ENCODE measurements around the gene CGRRF1.

CGRRF1 gene

GRCh38 chr14:54529811-54530210, 20.1 kb downstream of the CGRRF1 start:
- Histone ChIP-seq H3K36me3 (ENCODE audit: control insufficient read depth, insufficient read depth, low read length) (no peaks in the 10 kb centered on the region), H3K9ac (ENCODE audit: low read depth, low read length) (no peak overlapping the region), H3K4me1 (ENCODE audit: control insufficient read depth, insufficient read depth, low read length) (peaks cover 2% of the 10 kb centered on the region), H3K9me3 (ENCODE audit: control insufficient read depth, insufficient read depth, low read length) (no peaks in the 10 kb centered on the region), H3K4me3 (ENCODE audit: low read depth, low read length) (no peak overlapping the region), H3K27me3 (ENCODE audit: control insufficient read depth, insufficient read depth, low read length) (no peaks in the 10 kb centered on the region)

- peaks cover 2% of the 10 kb centered on the region for H3K4me1 ChIP-seq (ENCODE audit: control insufficient read depth, insufficient read depth, low read length)
- H3K27me3 ChIP-seq (ENCODE audit: control insufficient read depth, insufficient read depth, low read length), result no peaks in the 10 kb centered on the region
- no peak overlapping the region for H3K9ac ChIP-seq (ENCODE audit: low read depth, low read length)
- no peaks in the 10 kb centered on the region for H3K36me3 ChIP-seq (ENCODE audit: control insufficient read depth, insufficient read depth, low read length)
- no peaks in the 10 kb centered on the region for H3K9me3 ChIP-seq (ENCODE audit: control insufficient read depth, insufficient read depth, low read length)
- H3K4me3 ChIP-seq (ENCODE audit: low read depth, low read length), result no peak overlapping the region
These were observed 22.7 kb downstream of the CGRRF1 start for GRCh38 chr14:54532111-54533012.

DNA sequence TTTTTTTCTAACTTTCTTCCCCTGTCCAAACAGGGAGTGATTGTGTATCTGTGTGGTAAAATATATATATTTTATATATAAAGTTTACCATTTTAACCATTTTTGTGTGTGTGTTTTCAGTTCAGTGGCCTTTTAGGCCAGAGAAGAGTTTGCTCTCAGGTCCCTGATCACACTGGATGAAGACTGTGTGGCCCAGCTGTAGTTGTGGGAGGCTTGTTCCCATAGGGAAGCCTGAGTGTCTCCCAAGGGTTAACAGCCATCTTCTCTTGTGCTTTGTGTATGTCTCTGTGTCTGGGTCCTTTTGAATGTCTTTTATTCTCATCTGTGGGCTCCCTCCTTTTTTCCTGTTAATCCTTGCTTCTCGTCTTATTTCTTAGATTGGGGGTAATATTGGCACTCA, 23.4 kb downstream of the CGRRF1 start:
- no peaks in the 10 kb centered on the region for H3K36me3 ChIP-seq (ENCODE audit: control insufficient read depth, insufficient read depth, low read length)

GRCh38 chr14:54535126-54535525, 25.4 kb downstream of the CGRRF1 start:
- Histone ChIP-seq H3K4me3 (ENCODE audit: low read depth, low read length) (no peak overlapping the region), H3K9ac (ENCODE audit: low read depth, low read length) (no peak overlapping the region), H3K27me3 (ENCODE audit: control insufficient read depth, insufficient read depth, low read length) (no peaks in the 10 kb centered on the region), H3K4me1 (ENCODE audit: control insufficient read depth, insufficient read depth, low read length) (peaks cover 2% of the 10 kb centered on the region), H3K9me3 (ENCODE audit: control insufficient read depth, insufficient read depth, low read length) (no peaks in the 10 kb centered on the region), H3K36me3 (ENCODE audit: control insufficient read depth, insufficient read depth, low read length) (no peaks in the 10 kb centered on the region)

More for the DNA sequence above, 23.4 kb downstream of the CGRRF1 start:
- Histone ChIP-seq H3K4me3 (ENCODE audit: low read depth, low read length) (no peak overlapping the region), H3K4me1 (ENCODE audit: control insufficient read depth, insufficient read depth, low read length) (peaks cover 2% of the 10 kb centered on the region), H3K27me3 (ENCODE audit: control insufficient read depth, insufficient read depth, low read length) (no peaks in the 10 kb centered on the region), H3K9me3 (ENCODE audit: control insufficient read depth, insufficient read depth, low read length) (no peaks in the 10 kb centered on the region), H3K9ac (ENCODE audit: low read depth, low read length) (no peak overlapping the region)

DNA sequence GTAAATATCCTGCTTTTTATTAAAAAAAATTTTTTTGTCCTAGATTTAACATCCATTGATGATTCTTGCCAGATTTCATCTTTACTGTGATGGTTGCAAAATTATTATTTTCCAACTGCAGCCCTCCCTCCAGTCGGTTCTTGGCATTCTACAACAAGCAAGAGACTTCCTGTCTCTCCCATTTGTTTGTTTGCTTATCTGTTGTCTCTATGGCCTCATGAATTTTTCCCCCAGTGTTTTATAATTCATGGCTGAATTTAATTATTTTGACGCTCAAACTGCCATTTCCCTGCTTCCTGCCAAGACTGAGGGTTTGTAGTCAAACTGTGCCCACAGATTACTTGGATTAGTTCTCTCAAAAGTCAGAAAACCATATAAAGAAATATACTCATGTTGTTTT, 25.9 kb downstream of the CGRRF1 start:
- H3K36me3 ChIP-seq (ENCODE audit: control insufficient read depth, insufficient read depth, low read length), result no peaks in the 10 kb centered on the region

GRCh38 chr14:54537651-54538050, 27.9 kb downstream of the CGRRF1 start:
- H3K4me3 ChIP-seq (ENCODE audit: low read depth, low read length), result no peak overlapping the region
- H3K36me3 ChIP-seq (ENCODE audit: control insufficient read depth, insufficient read depth, low read length), result no peaks in the 10 kb centered on the region
- H3K27me3 ChIP-seq (ENCODE audit: control insufficient read depth, insufficient read depth, low read length), result no peaks in the 10 kb centered on the region
- H3K9ac ChIP-seq (ENCODE audit: low read depth, low read length), result no peak overlapping the region
- H3K4me1 ChIP-seq (ENCODE audit: control insufficient read depth, insufficient read depth, low read length), result peaks cover 2% of the 10 kb centered on the region
- H3K9me3 ChIP-seq (ENCODE audit: control insufficient read depth, insufficient read depth, low read length), result no peaks in the 10 kb centered on the region

More for the DNA sequence above, 25.9 kb downstream of the CGRRF1 start:
- peaks cover 2% of the 10 kb centered on the region for H3K4me1 ChIP-seq (ENCODE audit: control insufficient read depth, insufficient read depth, low read length)
- H3K4me3 ChIP-seq (ENCODE audit: low read depth, low read length), result no peak overlapping the region
- H3K9me3 ChIP-seq (ENCODE audit: control insufficient read depth, insufficient read depth, low read length), result no peaks in the 10 kb centered on the region
- H3K27me3 ChIP-seq (ENCODE audit: control insufficient read depth, insufficient read depth, low read length), result no peaks in the 10 kb centered on the region
- H3K9ac ChIP-seq (ENCODE audit: low read depth, low read length), result no peak overlapping the region

DNA sequence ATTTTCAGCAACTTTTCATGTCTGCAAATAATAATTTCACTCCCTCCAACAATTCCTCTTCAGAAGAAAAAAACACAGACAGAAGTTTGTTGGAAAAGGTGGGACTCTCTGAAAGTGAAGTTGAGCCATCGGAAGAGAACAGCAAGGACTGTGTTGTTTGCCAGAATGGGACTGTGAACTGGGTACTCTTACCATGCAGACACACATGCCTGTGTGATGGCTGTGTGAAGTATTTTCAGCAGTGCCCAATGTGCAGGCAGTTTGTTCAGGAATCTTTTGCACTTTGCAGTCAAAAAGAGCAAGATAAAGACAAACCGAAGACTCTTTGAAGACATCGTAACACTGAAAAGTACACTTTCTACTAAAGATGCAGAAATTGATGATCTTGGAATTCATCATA, 28.3 kb downstream of the CGRRF1 start:
- Histone ChIP-seq H3K36me3 (ENCODE audit: control insufficient read depth, insufficient read depth, low read length) (no peaks in the 10 kb centered on the region), H3K27me3 (ENCODE audit: control insufficient read depth, insufficient read depth, low read length) (no peaks in the 10 kb centered on the region), H3K4me1 (ENCODE audit: control insufficient read depth, insufficient read depth, low read length) (no peaks in the 10 kb centered on the region), H3K9ac (ENCODE audit: low read depth, low read length) (no peak overlapping the region), H3K4me3 (ENCODE audit: low read depth, low read length) (no peak overlapping the region), H3K9me3 (ENCODE audit: control insufficient read depth, insufficient read depth, low read length) (no peaks in the 10 kb centered on the region)

GRCh38 chr14:54547583-54547982, 37.9 kb downstream of the CGRRF1 start:
- no peaks in the 10 kb centered on the region for H3K9me3 ChIP-seq (ENCODE audit: control insufficient read depth, insufficient read depth, low read length)
- H3K27me3 ChIP-seq (ENCODE audit: control insufficient read depth, insufficient read depth, low read length), result no peaks in the 10 kb centered on the region
- no peaks in the 10 kb centered on the region for H3K36me3 ChIP-seq (ENCODE audit: control insufficient read depth, insufficient read depth, low read length)
- H3K4me3 ChIP-seq (ENCODE audit: low read depth, low read length), result no peak overlapping the region
- H3K4me1 ChIP-seq (ENCODE audit: control insufficient read depth, insufficient read depth, low read length), result no peaks in the 10 kb centered on the region
- H3K9ac ChIP-seq (ENCODE audit: low read depth, low read length), result no peak overlapping the region

DNA sequence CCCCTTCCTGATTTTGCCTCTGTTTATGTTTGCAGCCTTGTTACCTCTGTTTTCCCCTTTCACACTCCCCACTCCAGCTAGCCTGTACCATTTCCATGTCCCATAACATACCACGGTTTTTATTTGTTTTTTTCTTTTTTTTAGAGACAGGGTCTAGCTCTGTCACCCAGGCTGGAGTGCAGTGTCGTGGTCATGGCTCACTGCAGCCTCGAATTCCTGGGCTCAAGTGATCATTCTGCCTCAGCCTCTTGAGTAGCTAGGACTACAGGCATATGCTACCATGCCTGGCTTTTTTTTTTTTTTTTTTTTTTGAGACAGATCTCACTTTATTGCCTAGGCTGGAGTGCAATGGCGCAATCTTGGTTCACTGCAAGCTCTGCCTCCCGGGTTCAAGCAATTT, 38.8 kb downstream of the CGRRF1 start:
- Histone ChIP-seq H3K9me3 (ENCODE audit: control insufficient read depth, insufficient read depth, low read length) (no peaks in the 10 kb centered on the region), H3K36me3 (ENCODE audit: control insufficient read depth, insufficient read depth, low read length) (no peaks in the 10 kb centered on the region), H3K4me1 (ENCODE audit: control insufficient read depth, insufficient read depth, low read length) (no peaks in the 10 kb centered on the region), H3K9ac (ENCODE audit: low read depth, low read length) (no peak overlapping the region), H3K4me3 (ENCODE audit: low read depth, low read length) (no peak overlapping the region), H3K27me3 (ENCODE audit: control insufficient read depth, insufficient read depth, low read length) (no peaks in the 10 kb centered on the region)

- Histone ChIP-seq H3K27me3 (ENCODE audit: control insufficient read depth, insufficient read depth, low read length) (no peaks in the 10 kb centered on the region), H3K4me1 (ENCODE audit: control insufficient read depth, insufficient read depth, low read length) (no peaks in the 10 kb centered on the region), H3K36me3 (ENCODE audit: control insufficient read depth, insufficient read depth, low read length) (no peaks in the 10 kb centered on the region), H3K9me3 (ENCODE audit: control insufficient read depth, insufficient read depth, low read length) (no peaks in the 10 kb centered on the region), H3K4me3 (ENCODE audit: low read depth, low read length) (no peak overlapping the region), H3K9ac (ENCODE audit: low read depth, low read length) (no peak overlapping the region)
These were observed 40.2 kb downstream of the CGRRF1 start for GRCh38 chr14:54549862-54550261.

GRCh38 chr14:54550514-54550913, 40.8 kb downstream of the CGRRF1 start:
- Histone ChIP-seq H3K27me3 (ENCODE audit: control insufficient read depth, insufficient read depth, low read length) (no peaks in the 10 kb centered on the region), H3K4me3 (ENCODE audit: low read depth, low read length) (no peak overlapping the region), H3K4me1 (ENCODE audit: control insufficient read depth, insufficient read depth, low read length) (no peaks in the 10 kb centered on the region), H3K9me3 (ENCODE audit: control insufficient read depth, insufficient read depth, low read length) (no peaks in the 10 kb centered on the region), H3K9ac (ENCODE audit: low read depth, low read length) (no peak overlapping the region), H3K36me3 (ENCODE audit: control insufficient read depth, insufficient read depth, low read length) (no peaks in the 10 kb centered on the region)

DNA sequence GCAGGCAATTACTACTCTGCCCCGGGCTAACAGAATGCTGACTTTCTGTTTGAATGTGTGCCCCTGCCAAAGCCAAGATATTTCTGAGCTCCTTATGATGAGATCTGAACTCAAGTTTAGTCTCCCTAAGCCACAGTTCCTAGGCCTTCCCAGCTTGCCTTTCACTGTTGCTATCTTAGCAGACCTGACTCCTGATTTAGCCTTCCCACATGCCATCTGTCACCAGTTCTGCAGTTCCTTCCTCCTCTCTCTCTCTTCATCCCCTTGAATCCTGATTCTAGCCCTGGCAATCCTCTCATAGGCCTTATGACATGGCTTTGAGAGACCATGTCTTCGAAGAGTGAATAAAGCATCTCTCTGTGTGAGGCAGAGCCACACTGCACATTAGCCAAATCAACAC, 44.7 kb downstream of the CGRRF1 start:
- H3K4me1 ChIP-seq (ENCODE audit: control insufficient read depth, insufficient read depth, low read length), result no peaks in the 10 kb centered on the region
- no peak overlapping the region for H3K9ac ChIP-seq (ENCODE audit: low read depth, low read length)
- no peak overlapping the region for H3K4me3 ChIP-seq (ENCODE audit: low read depth, low read length)
- no peaks in the 10 kb centered on the region for H3K27me3 ChIP-seq (ENCODE audit: control insufficient read depth, insufficient read depth, low read length)
- H3K36me3 ChIP-seq (ENCODE audit: control insufficient read depth, insufficient read depth, low read length), result no peaks in the 10 kb centered on the region
- H3K9me3 ChIP-seq (ENCODE audit: control insufficient read depth, insufficient read depth, low read length), result no peaks in the 10 kb centered on the region
